Aorta (tissue), 5 donors: ENCODE results near the gene CDX2. TPM values are rescaled to one million over a fixed set of nuclear protein-coding genes. Genes with fewer than 3 reads are reported as not detected.

ENCODE experiments used
- ATAC-seq: fragments of 200-7000 bp; cut with Tn5 transposase; one replicate; pipeline ENCODE4 v1.9.1; 2022; ENCODE audit warnings: moderate library complexity; ENCODE audit not compliant: low FRiP score
- DNase-seq, 2 donors: peaks; one replicate each; pipeline ENCODE4 v3.0.0-alpha.2; 2020
- H3K27ac ChIP-seq, 2 donors: one replicate each; pipeline ENCODE4 v1.5.1; 2013; ENCODE audit warnings: low read length in 2 of 2, mild to moderate bottlenecking in 2 of 2, moderate library complexity in 2 of 2, control low read depth in 1 of 2, inconsistent platforms in 1 of 2, low read depth in 1 of 2
- H3K27me3 ChIP-seq, 2 donors: one replicate each; pipeline ENCODE4 v1.6.1; 2013; ENCODE audit warnings: control low read depth in 1 of 2, low read length in 1 of 2, mild to moderate bottlenecking in 1 of 2, moderate library complexity in 1 of 2; ENCODE audit not compliant: insufficient read depth in 2 of 2, control insufficient read depth in 1 of 2
- H3K36me3 ChIP-seq, 2 donors: one replicate each; pipeline ENCODE4 v1.6.1; 2013; ENCODE audit warnings: control low read depth in 1 of 2, low read length in 1 of 2, mild to moderate bottlenecking in 1 of 2; ENCODE audit not compliant: insufficient read depth in 2 of 2, control insufficient read depth in 1 of 2
- H3K4me1 ChIP-seq, 2 donors: one replicate each; pipeline ENCODE4 v1.6.1; 2013; ENCODE audit warnings: low read length in 2 of 2, control low read depth in 1 of 2, mild to moderate bottlenecking in 1 of 2, moderate library complexity in 1 of 2; ENCODE audit not compliant: insufficient read depth in 2 of 2, control insufficient read depth in 1 of 2
- H3K4me3 ChIP-seq, 2 donors: one replicate each; pipeline ENCODE4 v1.5.1; 2013; ENCODE audit warnings: low read length in 2 of 2, control low read depth in 1 of 2, mild to moderate bottlenecking in 1 of 2
- H3K9me3 ChIP-seq: one replicate; pipeline ENCODE4 v1.6.1; 2013; ENCODE audit warnings: mild to moderate bottlenecking, low read length; ENCODE audit not compliant: control insufficient read depth
- WGBS, 2 donors: extraction: QIAGEN DNeasy Blood & Tissue Kit; methylation state at CpG; one replicate each; pipeline ENCODE4 v1.1.7; 2013; 5-methylcytosine and 5-hydroxymethylcytosine counted together
- intact Hi-C, 2 donors: fragments of 100-400 bp; cut with DNase I; formaldehyde crosslinking; loops; one replicate each; pipeline versions ENCODE4 v1.14.2 to v1.15.0; 2022
- polyA plus RNA-seq, 2 donors: library from polyadenylated mRNA; stranded (reverse); fragments of 200-250 nt; gene quantifications; one replicate each; pipeline ENCODE4 v1.2.3, GENCODE V29; 2013
- total RNA-seq, 2 donors: library from RNA; stranded (reverse); fragmentation: NEBNext Ultra II Directional; extraction: Animal tissue kit (Norgen Biotek cat#: 25700); gene quantifications; one replicate each; pipeline ENCODE4 v1.2.1, GENCODE V29; 2021
- donor health status: healthy with polysubstance abuse.
- donor health status: Bipolar disorder and iron deficiency.
- donor health status: DM: no; HTN: no; CAD: no.
- donor health status: DM: no; HTN: no; CAD: no.
- donor health status: DM: yes; HTN: yes; CAD: no.

Gene CDX2
- total and polyA plus RNA-seq, 4 donors, result 27.7 TPM; not detected in 3

DNA sequence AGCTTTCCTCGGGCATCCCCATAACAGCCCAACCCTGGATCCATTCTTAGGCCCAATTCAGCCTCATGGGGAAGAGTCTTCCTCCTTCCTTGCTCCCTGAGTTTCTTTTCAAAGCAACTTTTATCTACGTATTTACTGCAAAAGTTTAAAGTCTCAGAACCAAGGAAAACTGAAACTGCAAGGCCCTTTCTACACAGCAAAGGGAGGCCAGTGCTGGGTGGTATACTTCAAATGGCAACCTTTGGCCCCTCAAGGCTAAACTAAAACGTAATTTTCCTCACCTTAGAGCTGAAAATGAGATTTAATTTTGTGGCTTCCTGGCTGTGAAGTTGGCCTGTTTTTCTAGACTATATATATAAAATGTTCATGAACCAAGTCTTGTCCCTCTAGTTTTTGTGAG is 5.6 kb downstream of the CDX2 start:
- no peaks in the 10 kb centered on the region for H3K9me3 ChIP-seq
- H3K36me3 ChIP-seq, result no peaks in the 10 kb centered on the region
- no peak for ATAC-seq
- H3K27ac ChIP-seq, result no peak overlapping the region
- no peaks in the 10 kb centered on the region for H3K27me3 ChIP-seq
- H3K4me3 ChIP-seq, result no peak overlapping the region
- DNase-seq, result no peak
- whole genome bisulfite sequencing, 2 donors, result 85 to 86% methylated on average over 3 of the region's 3 CpGs
- intact Hi-C loops, result no loop called here
- H3K4me1 ChIP-seq, result no peaks in the 10 kb centered on the region

- 87% methylated on average over 9 of the region's 9 CpGs for WGBS, 2 donors
- Histone ChIP-seq H3K4me3 (no peak overlapping the region), H3K4me1 (no peaks in the 10 kb centered on the region), H3K9me3 (no peaks in the 10 kb centered on the region), H3K27me3 (no peaks in the 10 kb centered on the region), H3K36me3 (no peaks in the 10 kb centered on the region), H3K27ac (no peak overlapping the region)
- ATAC-seq (no peak), DNase-seq (no peak)
- intact Hi-C loops, result no loop called here
Observed at GRCh38 chr13:27962982-27963381, 6.1 kb downstream of the CDX2 start.

DNA sequence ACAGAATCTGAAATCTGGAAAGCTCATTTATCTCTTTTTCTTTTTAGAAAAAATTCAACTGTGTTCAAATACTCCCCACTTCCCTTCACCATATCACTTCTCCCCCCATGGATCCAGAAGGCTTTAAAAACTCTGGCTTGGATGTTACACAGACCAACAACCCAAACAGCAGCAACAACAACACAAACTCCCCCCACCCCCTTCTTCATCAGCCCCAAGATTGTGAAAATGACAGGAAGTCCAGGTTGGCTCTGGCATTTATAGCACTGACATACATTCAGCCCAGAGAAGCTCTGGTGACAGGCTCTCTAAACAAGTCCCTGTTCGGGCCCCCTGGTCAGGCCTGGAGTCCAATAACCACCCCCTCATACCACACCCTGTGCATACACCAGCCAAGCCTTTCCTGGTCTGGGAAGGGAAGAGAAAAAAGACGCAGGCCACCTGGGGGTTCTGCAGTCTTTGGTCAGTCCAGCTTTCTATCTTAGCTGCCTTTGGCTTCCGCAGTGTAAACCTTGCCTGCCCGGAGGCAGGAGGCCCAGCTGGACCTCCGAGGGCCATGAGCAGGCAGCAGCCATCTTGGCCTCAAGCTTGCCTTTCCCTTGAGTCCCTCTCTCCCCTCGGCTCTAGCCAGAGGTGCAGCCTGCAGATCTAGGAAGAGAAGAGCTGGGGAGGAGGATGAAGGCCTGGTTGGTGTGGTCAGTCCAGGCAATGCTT is 6.8 kb downstream of the CDX2 start:
- Histone ChIP-seq H3K36me3 (no peaks in the 10 kb centered on the region), H3K4me3 (no peak overlapping the region), H3K9me3 (no peaks in the 10 kb centered on the region), H3K4me1 (no peaks in the 10 kb centered on the region), H3K27ac (no peak overlapping the region), H3K27me3 (no peaks in the 10 kb centered on the region)
- 87 to 88% methylated on average over 5 to 6 of the region's 6 CpGs for WGBS, 2 donors
- ATAC-seq (no peak), DNase-seq (no peak)
- intact Hi-C loops, result no loop called here

DNA sequence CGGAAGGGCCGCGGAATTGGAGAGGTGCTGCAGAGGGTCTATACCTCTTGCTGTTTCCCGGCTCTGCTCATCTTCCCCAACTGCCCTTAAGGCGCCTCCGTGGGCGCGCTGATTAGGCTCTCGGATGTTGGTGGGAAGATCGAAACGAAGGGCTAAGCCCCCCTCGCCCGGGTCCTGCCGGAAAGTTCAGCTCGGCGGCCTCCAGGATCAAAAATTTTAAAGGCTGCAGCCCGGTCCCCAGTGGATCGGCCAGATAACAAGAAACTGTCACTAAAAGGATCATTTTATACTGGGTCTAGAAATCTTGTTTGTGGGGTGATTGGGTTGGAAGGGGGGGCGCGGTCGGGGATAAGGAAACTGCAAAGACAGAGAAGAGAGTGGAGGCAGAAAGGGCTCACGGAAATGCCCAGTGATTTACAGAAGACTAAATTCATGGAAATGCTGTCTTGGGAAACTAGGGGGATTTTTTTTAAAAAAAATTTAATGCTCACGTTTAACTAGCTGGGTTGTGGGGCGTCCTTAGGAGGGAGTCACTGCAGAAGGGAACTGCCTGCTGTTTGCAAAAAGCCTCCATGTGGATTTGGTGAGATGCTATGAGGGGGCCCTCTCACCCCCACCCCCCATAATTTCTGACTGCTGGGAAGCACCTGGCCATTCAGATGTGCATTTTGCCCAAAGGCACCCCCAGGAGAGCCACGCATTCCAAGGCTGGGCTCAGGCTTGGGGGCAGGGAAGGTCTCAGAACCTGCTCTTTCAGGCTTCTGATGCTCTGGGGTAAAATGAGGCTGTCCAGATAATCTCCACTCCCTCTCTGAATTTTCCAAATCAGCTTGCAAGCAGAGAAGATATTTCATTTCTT is 7.7 kb downstream of the CDX2 start:
- intact Hi-C loops, result no loop called here
- no peaks in the 10 kb centered on the region for H3K27me3 ChIP-seq
- no peak for ATAC-seq

GRCh38 chr13:27960362-27961226 is 8.5 kb downstream of the CDX2 start:
- Histone ChIP-seq H3K4me1 (no peaks in the 10 kb centered on the region), H3K36me3 (no peaks in the 10 kb centered on the region), H3K9me3 (no peaks in the 10 kb centered on the region), H3K27me3 (no peaks in the 10 kb centered on the region), H3K4me3 (no peak overlapping the region), H3K27ac (no peak overlapping the region)
- ATAC-seq (peak; percentile 35), DNase-seq (no peak)
- intact Hi-C loops, result no loop called here
- WGBS, 2 donors, result 2% methylated on average over 68 to 73 of the region's 73 CpGs

More for the DNA sequence above, 7.7 kb downstream of the CDX2 start:
- no peaks in the 10 kb centered on the region for H3K36me3 ChIP-seq
- 29% methylated on average over 25 of the region's 25 CpGs for WGBS, 2 donors
- H3K4me1 ChIP-seq, result no peaks in the 10 kb centered on the region
- DNase-seq, result no peak
- no peaks in the 10 kb centered on the region for H3K9me3 ChIP-seq
- no peak overlapping the region for H3K4me3 ChIP-seq
- H3K27ac ChIP-seq, result no peak overlapping the region

GRCh38 chr13:27959976-27960361 is 9.1 kb downstream of the CDX2 start:
- Histone ChIP-seq H3K4me3 (no peak overlapping the region), H3K36me3 (no peaks in the 10 kb centered on the region), H3K27me3 (no peaks in the 10 kb centered on the region), H3K27ac (no peak overlapping the region), H3K9me3 (no peaks in the 10 kb centered on the region), H3K4me1 (no peaks in the 10 kb centered on the region)
- intact Hi-C loops, result loop anchor here (10.0 kb wide), 1 partner anchor 125 kb away; no protein-coding TSS in a partner anchor
- WGBS, 2 donors, result 18 to 23% methylated on average over 14 of the region's 14 CpGs
- ATAC-seq (no peak), DNase-seq (no peak)

- ATAC-seq (no peak), DNase-seq (no peak)
- Histone ChIP-seq H3K9me3 (no peaks in the 10 kb centered on the region), H3K36me3 (no peaks in the 10 kb centered on the region), H3K27ac (no peak overlapping the region), H3K4me1 (no peaks in the 10 kb centered on the region), H3K27me3 (no peaks in the 10 kb centered on the region), H3K4me3 (no peak overlapping the region)
- intact Hi-C loops, result loop anchor here (10.0 kb wide), 1 partner anchor 122 kb away; no protein-coding TSS in a partner anchor
- 27 to 38% methylated on average over 5 of the region's 5 CpGs for WGBS, 2 donors
Observed at GRCh38 chr13:27956576-27957300, 12.4 kb downstream of the CDX2 start.

DNA sequence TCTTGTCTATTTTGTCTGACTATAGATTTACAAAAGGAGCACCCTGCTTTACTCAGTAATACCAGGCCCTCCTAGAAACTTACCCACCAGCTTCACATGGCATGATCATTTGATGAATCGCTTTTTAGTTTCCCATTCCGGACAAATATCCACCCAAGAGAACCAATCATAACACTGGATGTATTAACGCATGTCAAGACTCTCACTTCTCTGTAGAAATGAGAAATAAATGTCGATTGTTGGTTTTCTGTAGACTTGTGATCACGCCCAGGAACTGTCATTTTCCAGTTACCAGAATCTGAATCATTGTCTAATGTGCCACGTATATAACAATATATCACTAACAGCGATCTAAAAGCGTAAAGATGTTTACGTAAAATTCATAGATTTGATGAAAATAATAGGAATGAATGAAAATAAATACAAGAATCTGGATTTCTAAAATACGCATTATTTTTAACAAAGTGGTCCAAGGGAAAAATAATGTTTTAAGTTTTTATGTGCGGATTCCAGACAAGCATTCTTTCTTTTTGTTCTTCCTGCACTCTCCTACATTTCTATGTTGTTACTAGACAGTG is 14.0 kb downstream of the CDX2 start:
- intact Hi-C loops, result loop anchor here (10.0 kb wide), 1 partner anchor 120 kb away; no protein-coding TSS in a partner anchor
- H3K27me3 ChIP-seq, result no peaks in the 10 kb centered on the region
- ATAC-seq (no peak), DNase-seq (no peak)
- H3K36me3 ChIP-seq, result no peaks in the 10 kb centered on the region
- no peak overlapping the region for H3K4me3 ChIP-seq
- WGBS, 2 donors, result 55 to 58% methylated on average over 11 of the region's 11 CpGs
- H3K4me1 ChIP-seq, result no peaks in the 10 kb centered on the region
- no peak overlapping the region for H3K27ac ChIP-seq
- H3K9me3 ChIP-seq, result no peaks in the 10 kb centered on the region
